ENCODE measurements around the gene PSG4. TPM values are rescaled to one million over a fixed set of nuclear protein-coding genes. Genes with fewer than 3 reads are reported as not detected.

Gene PSG4
- total and polyA plus RNA-seq, 2 of the 13 experiments (the other 11 are each of a cell fraction or from before 2014, with no cell fraction given) = not detected

DNA sequence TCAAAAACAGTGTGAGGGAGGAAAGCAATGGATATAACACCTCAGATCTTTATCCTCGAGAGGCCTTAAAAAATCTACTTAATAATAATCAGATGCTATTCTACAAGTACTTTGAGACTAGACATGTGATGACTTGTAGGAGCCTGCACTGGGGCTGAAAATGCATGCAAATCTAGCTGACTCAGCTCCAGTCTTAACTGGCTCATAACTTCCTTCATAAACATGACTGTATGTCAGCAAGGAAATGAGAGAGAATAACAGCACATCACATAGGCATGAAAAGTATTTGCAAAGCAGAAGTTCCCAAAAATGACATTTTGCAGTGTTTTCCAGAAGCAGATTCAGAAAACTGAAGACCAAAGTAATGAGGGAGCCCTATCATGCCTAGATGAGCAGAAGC is 57.2 kb downstream of the PSG4 start:
- Histone ChIP-seq H3K79me2 (ENCODE audit: insufficient read depth, low read length) (no peaks in the 10 kb centered on the region), H3K4me3 (replicated peaks in 1 of 3; ENCODE audit: insufficient read depth in 1 of 3, low read depth in 2 of 3, low read length in 3 of 3) (no peak overlapping the region), H3K9ac (ENCODE audit: insufficient read depth, low read depth, low read length) (no peak overlapping the region), H3K36me3 (replicated peaks in 1 of 2; ENCODE audit: control insufficient read depth in 1 of 2, insufficient read depth in 2 of 2, low read length in 2 of 2) (no peaks in the 10 kb centered on the region), H3K9me3 (ENCODE audit: low read length) (no peaks in the 10 kb centered on the region), H4K20me1 (ENCODE audit: insufficient read depth, low read length) (no peaks in the 10 kb centered on the region), H3K4me2 (ENCODE audit: low read depth, low read length) (no peak overlapping the region), H3K27ac (ENCODE audit: extremely low read length, insufficient read depth, low read length) (no peak overlapping the region), H3K4me1 (ENCODE audit: insufficient read depth, low read length) (no peaks in the 10 kb centered on the region), H3K27me3 (ENCODE audit: control insufficient read depth in 1 of 2, insufficient read depth in 2 of 2, low read length in 2 of 2) (no peaks in the 10 kb centered on the region; a peak in 1 of 5 replicates), H2AFZ (ENCODE audit: low read length) (no peak overlapping the region)
- TF ChIP-seq ETV6 (CRISPR knock-in tag; conservative IDR thresholded peaks at IDR 0.05) = no peak
- TF ChIP-seq MAFF (IDR thresholded peaks at IDR 0.05; ENCODE audit: low read depth, low read length) = peak; percentile 35; the same call in 1 of the 2 replicates
- TF ChIP-seq MAFK (conservative IDR thresholded peaks at IDR 0.05 in 1 of 2, IDR thresholded peaks at IDR 0.05 in 1 of 2; ENCODE audit: low read length in 2 of 2) = peak in 1 of 2 experiments; percentile 63; a peak in 3 of 4 replicates
- POLR2A ChIA-PET = no interaction called here
- intact Hi-C loops (cut with micrococcal nuclease; ENCODE audit: unreplicated experiment) = no loop called here
- CTCF ChIA-PET (ENCODE audit: low intra/inter-chr PET ratio, low total read pairs) = no interaction called here
- WGBS (ENCODE audit: low lambda C conversion rate) = 0% methylated on average over 1 of the region's 1 CpG
- DNase-seq (ENCODE audit: low spot score) (no peak), ATAC-seq (no peak), FAIRE-seq (no peak)
- in situ Hi-C loops (cut with HindIII; ENCODE audit: extremely low pct_ligation_motif_present, low pct_unique_long_range_greater_than_20kb) = no loop called here
- BruUV-seq (replicated peaks) = no TSS peak

Other genes starting within 250 kb of the PSG4 start
- gene PSG11, start 179.2 kb downstream of the PSG4 start, total RNA-seq (2016; rRNA removed; fragmentation: Illumina TruSeq; extraction: Trizol) = not detected in 2 replicates
- not detected in 2 replicates for gene PSG11, start 179.2 kb downstream of the PSG4 start, polyA plus RNA-seq (2011; rRNA removed)
- gene PSG2, start 122.9 kb downstream of the PSG4 start, total RNA-seq (2016; rRNA removed; fragmentation: Illumina TruSeq; extraction: Trizol) = not detected in 2 replicates
- not detected in 2 replicates for gene PSG2, start 122.9 kb downstream of the PSG4 start, polyA plus RNA-seq (2011; rRNA removed)
- not detected in 2 replicates for gene PSG5, start 19.1 kb downstream of the PSG4 start, total RNA-seq (2016; rRNA removed; fragmentation: Illumina TruSeq; extraction: Trizol)
- not detected in 2 replicates for gene PSG5, start 19.1 kb downstream of the PSG4 start, polyA plus RNA-seq (2011; rRNA removed)
- gene PSG9, start 63.9 kb upstream of the PSG4 start, total RNA-seq (2016; rRNA removed; fragmentation: Illumina TruSeq; extraction: Trizol) = not detected in 2 replicates
- gene PSG9, start 63.9 kb upstream of the PSG4 start, polyA plus RNA-seq (2011; rRNA removed) = 0.04 and 0.17 TPM in 2 replicates
- not detected in 2 replicates for gene CD177, start 148.0 kb upstream of the PSG4 start, total RNA-seq (2016; rRNA removed; fragmentation: Illumina TruSeq; extraction: Trizol)
- not detected in 2 replicates for gene CD177, start 148.0 kb upstream of the PSG4 start, polyA plus RNA-seq (2011; rRNA removed)
- not detected in 2 replicates for gene TEX101, start 209.3 kb upstream of the PSG4 start, total RNA-seq (2016; rRNA removed; fragmentation: Illumina TruSeq; extraction: Trizol)
- not detected in 2 replicates for gene TEX101, start 209.3 kb upstream of the PSG4 start, polyA plus RNA-seq (2011; rRNA removed)